PC-9 (cell line): ENCODE results near the gene UNC13A.

Experiments used
- CTCF ChIP-seq: fragments of 200-600 bp; sonication (generic); conservative IDR thresholded peaks from 2 replicates; pipeline ENCODE4 v1.6.1; 2017; ENCODE audit warnings: mixed run types, antibody characterized with exemption, mild to moderate bottlenecking, moderate library complexity
- EZH2 ChIP-seq: fragments of 200-600 bp; sonication (generic); IDR thresholded peaks from 2 replicates; pipeline ENCODE4 v1.8.0; 2017; ENCODE audit warnings: antibody characterized with exemption, low read depth

GRCh38 chr19:17718550-17718946 lies 30.4 kb upstream of the UNC13A start:
- TF ChIP-seq CTCF (no peak), EZH2 (no peak)
